ENCODE results near the gene TMEM229B.

The TMEM229B gene

DNA sequence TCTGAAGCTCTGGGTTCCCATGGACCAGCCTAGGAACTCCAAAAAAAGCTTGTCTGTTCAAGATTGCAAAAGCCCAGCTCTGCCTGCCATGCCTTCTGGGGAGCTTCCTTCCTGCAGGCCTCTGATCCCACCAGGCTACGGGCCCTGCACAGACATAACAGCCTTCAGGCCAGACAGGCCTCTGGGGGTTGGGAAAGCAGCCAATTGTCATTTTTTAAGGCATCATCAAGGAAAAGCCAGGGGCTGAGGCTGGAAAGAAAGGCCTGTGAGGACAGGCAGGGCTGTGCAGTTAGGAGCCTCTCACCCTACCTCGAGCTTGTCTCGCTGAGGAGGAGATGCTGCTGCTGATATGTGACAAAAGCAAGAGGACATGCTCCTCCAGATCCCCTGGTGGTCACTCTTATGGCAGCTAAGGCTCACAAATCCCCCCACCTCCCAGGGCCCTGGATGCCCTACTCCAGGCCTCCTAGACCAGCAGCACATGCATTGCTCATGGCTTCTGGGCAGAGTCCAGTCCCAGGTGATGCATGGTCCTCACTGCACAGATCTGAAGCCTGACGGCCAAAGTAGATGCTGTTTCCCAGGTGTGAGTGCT, 2.9 kb downstream of the TMEM229B start:
- peak; percentile 23 for DNase-seq

- DNase-seq = no peak
These were observed 4.8 kb downstream of the TMEM229B start for GRCh38 chr14:67483579-67484285.

DNA sequence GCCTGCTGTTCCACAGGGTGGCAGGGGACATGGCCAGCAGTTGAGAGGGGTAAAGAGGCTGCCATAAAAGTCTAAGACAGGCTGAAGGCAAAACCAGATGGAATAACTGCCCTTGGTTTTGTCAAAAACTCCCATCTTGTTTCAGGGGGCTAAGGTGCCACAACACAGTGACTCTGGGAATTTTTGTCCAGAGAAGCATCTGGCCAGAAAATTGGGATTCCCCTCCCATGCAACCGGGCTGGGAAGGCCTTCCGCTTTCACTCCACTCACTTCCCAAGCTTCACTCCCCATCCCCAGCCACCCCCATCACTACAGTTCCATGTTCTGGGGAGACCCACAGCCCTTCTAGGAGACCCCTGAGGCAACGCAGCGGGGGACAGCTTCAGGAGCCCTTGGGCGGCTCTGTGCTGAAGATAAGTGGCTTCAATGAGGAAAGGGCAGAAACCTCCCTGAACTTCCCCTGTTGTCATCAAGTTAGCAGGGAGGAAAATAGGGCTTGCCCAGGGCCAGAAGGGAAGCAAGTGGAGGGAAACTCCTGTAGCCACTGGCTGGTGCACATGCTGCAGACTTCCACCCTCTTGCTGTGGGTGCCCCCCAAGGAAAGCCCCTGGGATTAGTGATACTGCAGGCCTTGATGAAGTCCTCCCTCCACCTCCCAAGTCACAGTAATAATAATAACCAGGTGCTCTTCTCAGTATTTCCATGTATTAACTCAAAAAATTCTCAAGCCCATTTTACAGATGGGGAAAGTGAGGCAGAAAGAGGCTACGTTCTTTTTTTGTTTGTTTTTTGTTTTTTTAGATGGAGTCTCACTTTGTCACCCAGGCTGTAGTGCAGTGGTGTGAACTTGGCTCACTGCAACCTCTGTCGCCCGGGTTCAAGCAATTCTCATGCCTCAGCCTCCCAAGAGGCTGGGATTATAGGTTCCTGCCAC, 6.0 kb downstream of the TMEM229B start:
- no peak for DNase-seq

DNA sequence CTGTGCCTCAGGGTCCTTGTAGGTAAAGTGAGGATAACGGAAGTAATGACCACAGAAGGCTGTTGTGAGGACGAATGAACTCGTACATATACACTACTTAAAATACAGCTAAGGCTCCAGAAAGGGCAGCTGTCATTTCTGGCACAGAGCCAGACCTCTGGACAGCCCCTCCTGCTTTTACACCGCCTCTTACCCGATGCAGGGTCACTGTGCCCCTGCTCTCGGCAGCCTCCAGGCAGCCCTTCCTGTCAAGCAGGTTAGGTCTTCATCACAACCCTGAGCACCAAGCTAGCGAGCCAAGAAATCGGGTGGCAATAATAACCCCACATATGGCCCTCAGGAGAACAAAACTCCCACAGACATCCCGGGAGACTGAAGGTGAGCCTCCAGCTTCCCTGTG, 8.5 kb downstream of the TMEM229B start:
- DNase-seq = no peak

- DNase-seq = no peak
These were observed 9.8 kb downstream of the TMEM229B start for GRCh38 chr14:67478800-67479084.

DNA sequence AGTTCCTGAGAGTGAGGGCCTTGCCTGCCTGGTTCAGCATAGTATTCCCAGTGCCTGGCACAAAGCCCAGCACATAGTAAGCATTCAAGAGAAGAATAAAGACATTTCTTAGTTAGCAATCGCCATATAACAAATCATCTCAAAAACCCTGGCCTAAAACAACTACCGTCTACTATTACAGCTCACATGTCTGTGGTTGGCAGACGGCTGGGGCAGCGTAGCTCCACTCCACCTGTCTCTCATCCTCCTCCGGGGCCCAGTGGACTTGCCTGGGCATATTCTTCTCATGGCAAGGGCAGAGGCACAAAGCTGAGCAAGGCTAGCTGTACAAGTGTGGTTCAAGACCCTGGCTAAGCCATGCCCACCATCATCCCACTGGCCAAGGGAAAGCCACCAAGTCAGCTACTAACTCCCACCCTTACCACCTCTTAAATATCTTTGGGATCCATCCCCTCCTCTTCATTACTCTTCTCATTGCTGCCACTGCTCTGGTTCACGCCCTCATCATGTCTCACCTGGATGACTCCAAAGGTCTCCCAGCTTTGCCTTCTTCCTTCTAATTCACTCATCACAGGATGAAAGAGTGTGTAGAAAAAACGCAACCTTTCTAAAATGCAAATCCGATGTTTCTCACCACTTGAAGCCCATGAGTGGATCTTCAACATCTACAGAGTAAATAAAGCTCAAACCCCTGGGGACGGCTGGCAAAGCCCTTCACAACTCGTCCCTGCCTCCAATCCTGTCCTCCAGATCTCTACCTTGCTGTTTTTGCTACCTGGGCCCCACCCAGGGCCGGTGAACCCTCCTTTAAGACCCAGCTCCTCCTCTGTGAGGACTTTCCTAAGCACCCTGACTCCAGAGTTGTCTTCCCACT, 10.4 kb downstream of the TMEM229B start:
- DNase-seq = no peak

- DNase-seq = no peak
These were observed 14.2 kb downstream of the TMEM229B start for GRCh38 chr14:67474366-67474765.

GRCh38 chr14:67473290-67474082, 15.0 kb downstream of the TMEM229B start:
- DNase-seq = no peak

- DNase-seq = no peak
These were observed 15.8 kb downstream of the TMEM229B start for GRCh38 chr14:67472726-67473125.

DNA sequence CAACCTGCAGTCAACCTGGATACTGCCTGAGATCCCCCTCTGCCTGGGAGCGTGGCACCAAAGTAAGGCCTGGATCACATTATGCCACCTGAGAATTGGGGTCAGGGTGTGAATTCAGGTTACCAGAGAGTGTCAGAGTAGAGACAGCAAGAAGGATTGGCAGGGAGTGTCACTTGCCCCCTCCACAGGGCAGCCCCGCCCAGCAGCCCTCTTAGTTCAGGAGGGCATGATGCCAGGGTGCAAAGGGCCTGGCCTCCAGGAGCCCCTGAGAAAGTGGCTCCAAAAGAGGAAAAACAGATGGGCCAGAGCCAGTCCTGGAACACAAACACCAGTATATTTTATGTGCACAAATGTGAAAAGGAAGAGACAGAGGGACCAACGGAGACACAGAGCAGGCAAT, 18.6 kb downstream of the TMEM229B start:
- DNase-seq = no peak

DNA sequence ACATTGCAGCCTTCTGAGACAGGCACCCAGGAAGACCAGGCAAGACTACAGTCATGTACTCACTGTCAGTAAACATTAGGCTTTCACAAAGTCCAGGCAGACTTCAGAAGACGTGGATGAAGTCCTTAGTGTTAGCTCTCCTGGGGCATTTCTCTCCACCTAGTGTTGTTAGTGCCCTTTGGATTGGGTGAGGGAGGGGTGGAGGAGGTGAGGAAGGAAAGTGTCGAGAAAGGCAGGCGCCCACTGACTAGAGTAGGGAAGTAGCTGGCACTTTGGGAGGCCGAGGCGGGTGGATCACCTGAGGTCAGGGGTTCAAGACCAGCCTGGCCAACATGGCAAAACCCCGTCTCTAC, 20.2 kb downstream of the TMEM229B start:
- no peak for DNase-seq

DNA sequence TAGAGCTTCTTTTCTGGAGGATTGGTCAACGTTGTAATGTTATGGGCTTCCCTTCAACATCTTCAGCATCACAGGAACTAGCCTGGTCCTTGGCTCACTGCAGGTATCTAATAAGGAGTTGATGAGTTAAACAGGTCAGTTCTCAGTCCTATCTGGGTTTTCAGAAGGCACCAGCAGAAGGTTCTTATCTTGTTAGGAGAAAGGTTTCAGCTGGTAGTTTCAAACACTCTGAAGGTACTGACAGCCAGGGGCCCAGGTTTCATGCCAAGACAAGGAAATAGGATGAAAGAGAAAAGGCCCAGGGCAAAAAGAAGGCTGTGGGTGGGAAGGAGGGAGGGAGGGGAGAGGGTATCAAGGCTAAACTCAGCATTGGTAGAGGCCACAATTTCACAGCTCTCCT, 21.4 kb downstream of the TMEM229B start:
- DNase-seq = no peak

GRCh38 chr14:67464879-67465278, 23.6 kb downstream of the TMEM229B start:
- no peak for DNase-seq

DNA sequence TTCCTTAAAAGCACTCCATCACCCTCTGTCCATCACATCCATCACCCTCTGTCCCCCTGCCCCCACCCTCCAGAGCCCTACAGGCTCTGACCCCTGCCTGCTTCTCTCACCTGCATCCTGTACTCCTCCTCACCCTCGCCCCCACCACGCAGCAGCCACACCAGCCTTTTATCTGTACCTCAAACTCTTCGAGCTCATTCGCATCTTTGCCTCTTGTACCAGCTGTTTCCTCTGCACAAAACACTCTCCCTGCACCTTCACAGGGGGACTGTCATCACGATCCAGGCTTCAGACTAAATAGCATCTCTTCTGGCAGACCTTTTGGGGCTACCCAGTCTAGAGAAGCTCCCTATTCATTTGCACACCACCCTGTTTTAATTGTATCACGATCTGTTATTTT, 24.1 kb downstream of the TMEM229B start:
- DNase-seq = no peak

GRCh38 chr14:67463900-67464299, 24.6 kb downstream of the TMEM229B start:
- DNase-seq = no peak

DNA sequence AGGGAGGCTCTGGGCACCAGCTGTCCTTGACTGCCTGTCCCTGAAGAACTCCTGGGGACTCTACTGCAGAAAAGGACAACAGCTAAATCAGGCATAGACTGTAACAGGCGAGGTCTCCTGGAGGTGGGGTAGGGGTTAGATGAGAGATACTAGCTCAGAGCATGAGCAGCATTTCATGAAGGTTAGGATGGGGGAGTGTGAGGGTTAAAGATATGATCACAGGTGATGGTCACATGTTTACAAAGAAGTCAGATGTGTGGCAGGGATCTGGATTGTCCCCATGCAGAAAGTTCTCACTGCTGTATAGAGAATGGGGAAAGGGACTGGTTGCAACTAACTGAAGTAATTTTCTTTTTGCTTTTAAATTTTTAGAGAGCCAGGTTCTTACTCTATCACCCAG, 26.5 kb downstream of the TMEM229B start:
- no peak for DNase-seq

DNA sequence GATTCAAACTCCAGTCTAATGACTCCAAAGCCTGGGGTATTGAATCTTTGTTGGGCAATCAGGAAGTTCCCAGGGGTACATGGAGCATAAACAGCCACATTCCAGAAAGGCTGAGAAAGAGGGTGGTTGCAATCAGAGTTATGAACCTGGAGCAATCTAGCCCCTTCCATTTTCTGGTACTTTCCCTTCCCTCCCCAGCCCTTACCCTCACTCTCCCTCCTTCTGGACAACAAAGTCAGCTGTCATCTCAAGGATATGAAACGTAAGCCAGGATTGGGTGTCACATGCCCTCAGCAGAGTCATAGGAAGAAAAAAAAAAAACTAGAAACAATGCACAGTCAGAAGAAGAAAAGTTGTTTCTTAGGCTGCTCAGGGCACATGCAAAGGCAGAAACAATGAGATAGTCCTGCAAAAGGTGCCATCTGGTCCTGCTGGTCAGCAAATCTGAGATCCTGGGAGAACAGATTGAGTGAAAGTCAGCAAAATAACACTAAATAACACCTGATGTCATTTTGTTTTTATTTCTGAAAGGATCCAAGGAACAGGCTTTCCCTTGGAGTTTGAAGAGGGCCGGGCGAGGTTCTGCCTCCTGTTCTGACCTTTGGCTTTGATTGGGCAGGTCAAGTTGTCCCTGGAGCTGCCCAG, 27.1 kb downstream of the TMEM229B start:
- no peak for DNase-seq

- no peak for DNase-seq
These were observed 29.2 kb downstream of the TMEM229B start for GRCh38 chr14:67459336-67459735.

DNA sequence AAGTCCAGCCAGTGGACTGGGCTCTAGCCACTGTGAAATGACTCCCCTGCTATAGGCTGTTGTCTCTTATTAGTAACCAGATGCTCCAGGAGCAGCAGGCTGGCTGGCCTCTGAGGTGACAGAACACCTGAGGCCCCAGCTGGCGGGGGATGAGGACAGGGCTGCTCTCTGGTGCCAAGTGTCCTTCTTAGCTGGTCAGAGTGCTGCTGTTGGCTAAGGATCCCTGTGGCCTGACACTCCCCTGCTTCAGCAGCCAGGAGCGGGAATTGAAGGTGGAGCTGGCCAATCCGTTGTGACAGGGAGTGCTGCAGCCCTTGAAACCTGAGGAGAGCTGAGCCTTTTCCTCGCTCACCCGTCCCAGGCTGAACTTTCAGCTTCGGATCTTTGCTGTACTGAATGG, 30.7 kb downstream of the TMEM229B start:
- no peak for DNase-seq

GRCh38 chr14:67456732-67457131, 31.8 kb downstream of the TMEM229B start:
- no peak for DNase-seq

GRCh38 chr14:67453575-67454300, 34.8 kb downstream of the TMEM229B start:
- DNase-seq = peak; percentile 12
